ENCODE data around the gene MGMT. TPM values are rescaled to one million over a fixed set of nuclear protein-coding genes. Genes with fewer than 3 reads are reported as not detected.
A peak's percentile ranks its signal among the peaks of the same experiment; 100 is the strongest.

The MGMT gene
- total RNA-seq, 3 donors from 2014 or later = 34.1 to 57.8 (median 46.7) TPM

DNA sequence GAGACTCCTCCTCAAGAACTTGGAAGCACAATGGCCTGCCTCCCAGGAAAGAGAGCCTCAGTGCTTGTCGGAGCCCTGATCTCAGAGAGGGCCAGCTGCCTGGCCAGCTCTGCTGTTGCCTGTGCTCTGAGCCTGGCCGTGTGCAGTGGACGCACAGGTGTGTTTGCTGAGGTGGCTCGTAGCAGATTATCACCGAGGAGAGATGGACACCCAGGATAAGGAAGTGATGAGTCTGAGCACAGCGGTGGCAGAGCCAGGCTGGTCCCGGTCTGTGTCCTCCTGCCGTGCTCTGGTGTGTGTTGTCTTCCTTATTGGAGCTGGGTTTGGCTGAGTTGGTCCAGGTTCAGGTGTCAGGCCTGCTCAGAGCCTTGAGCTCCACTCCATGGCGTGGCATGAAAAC, 288.6 kb downstream of the MGMT start:
- intact Hi-C loops (cut with DNase I; ENCODE audit: low total_unique reads) = loop anchor here (2.0 to 5.0 kb wide), 2 partner anchors 71 to 1492 kb away; no protein-coding TSS in a partner anchor
- Histone ChIP-seq H3K27ac (no peak overlapping the region), H3K9me3 (peaks cover 9 to 10% of the 10 kb centered on the region in 2 donors), H3K36me3 (no peaks in the 10 kb centered on the region), H3K27me3 (no peaks in the 10 kb centered on the region), H3K4me3 (no peak overlapping the region), H3K4me1 (no peaks in the 10 kb centered on the region)
- TF ChIP-seq CTCF (IDR thresholded peaks at IDR 0.05) (no peak), POLR2AphosphoS5 (IDR thresholded peaks at IDR 0.05) (no peak), POLR2A (IDR thresholded peaks at IDR 0.05) (no peak)
- peak; percentile 2 to 25 for DNase-seq (ENCODE audit: low spot score in 2 of 2)

DNA sequence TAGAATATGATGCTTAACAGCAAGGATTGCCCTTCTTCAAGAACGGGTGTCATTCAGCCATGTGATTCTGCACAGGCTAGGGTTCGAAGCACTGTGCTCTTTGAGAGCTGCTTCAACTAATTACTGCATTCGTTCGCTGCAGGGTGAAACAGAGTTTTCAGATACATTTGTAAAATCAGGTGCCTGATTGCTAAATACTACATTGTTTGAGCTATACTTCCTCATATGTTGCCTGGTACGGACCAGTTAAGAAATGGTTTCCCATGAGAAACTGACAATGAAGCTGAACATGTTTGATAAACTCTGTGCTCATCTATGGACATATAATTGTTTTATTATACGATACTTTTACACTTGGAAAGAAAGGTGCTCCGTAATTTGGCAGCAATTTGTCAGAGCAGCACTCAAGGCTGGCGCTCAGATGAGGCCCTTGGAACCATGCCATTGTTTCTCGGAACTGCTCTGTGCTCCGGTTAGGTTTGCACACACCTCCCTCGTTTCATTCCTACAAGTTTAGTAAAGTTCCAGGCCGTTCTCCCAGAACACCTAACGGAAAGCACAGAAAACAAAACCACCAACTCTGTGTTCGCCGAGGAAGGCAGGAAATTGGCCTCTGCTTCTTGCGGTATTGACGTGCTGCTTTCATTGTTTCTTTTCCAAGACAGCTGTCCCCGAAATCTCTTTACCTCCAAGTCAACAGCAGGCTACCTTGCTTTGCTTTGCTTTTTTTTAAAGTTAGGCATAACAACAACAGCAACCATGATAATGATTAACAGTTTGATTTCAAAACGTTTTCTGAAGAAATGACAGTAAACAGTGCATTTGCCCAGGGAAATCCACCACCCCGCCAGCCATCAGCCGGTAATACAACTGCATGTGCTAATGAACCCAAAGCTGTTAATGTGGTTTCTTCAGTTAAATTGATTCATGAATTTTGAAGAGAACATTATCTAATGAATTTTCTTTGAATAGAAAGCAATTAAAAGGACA, 290.2 kb downstream of the MGMT start:
- Histone ChIP-seq H3K27ac (peak overlapping the region; percentile 38 to 45), H3K9me3 (peaks cover 6 to 9% of the 10 kb centered on the region in 2 donors), H3K4me3 (peak overlapping the region in 2 of 3 donors; percentile 21 to 43), H3K27me3 (no peaks in the 10 kb centered on the region), H3K36me3 (no peaks in the 10 kb centered on the region), H3K4me1 (no peaks in the 10 kb centered on the region)
- DNase-seq (ENCODE audit: low spot score in 2 of 2) = peak; percentile 53 to 61
- TF ChIP-seq CTCF (IDR thresholded peaks at IDR 0.05) = no peak
- TF ChIP-seq POLR2AphosphoS5 (IDR thresholded peaks at IDR 0.05) = no peak
- TF ChIP-seq POLR2A (IDR thresholded peaks at IDR 0.05) = no peak
- intact Hi-C loops (cut with DNase I; ENCODE audit: low total_unique reads) = loop anchor here (2.0 to 5.0 kb wide), 2 partner anchors 72 to 1490 kb away; no protein-coding TSS in a partner anchor

GRCh38 chr10:129758207-129759021, 291.4 kb downstream of the MGMT start:
- Histone ChIP-seq H3K4me3 (no peak overlapping the region), H3K27ac (no peak overlapping the region), H3K27me3 (no peaks in the 10 kb centered on the region), H3K9me3 (peaks cover 0 to 9% of the 10 kb centered on the region in 2 donors), H3K4me1 (no peaks in the 10 kb centered on the region), H3K36me3 (no peaks in the 10 kb centered on the region)
- peak in 1 of 2 donors; percentile 15 for DNase-seq (ENCODE audit: low spot score in 2 of 2)
- intact Hi-C loops (cut with DNase I; ENCODE audit: low total_unique reads) = loop anchor here (5.0 kb wide), 1 partner anchor 1489 kb away; no protein-coding TSS in a partner anchor
- no peak for TF ChIP-seq CTCF (IDR thresholded peaks at IDR 0.05)
- TF ChIP-seq POLR2AphosphoS5 (IDR thresholded peaks at IDR 0.05) = no peak
- TF ChIP-seq POLR2A (IDR thresholded peaks at IDR 0.05) = no peak

DNA sequence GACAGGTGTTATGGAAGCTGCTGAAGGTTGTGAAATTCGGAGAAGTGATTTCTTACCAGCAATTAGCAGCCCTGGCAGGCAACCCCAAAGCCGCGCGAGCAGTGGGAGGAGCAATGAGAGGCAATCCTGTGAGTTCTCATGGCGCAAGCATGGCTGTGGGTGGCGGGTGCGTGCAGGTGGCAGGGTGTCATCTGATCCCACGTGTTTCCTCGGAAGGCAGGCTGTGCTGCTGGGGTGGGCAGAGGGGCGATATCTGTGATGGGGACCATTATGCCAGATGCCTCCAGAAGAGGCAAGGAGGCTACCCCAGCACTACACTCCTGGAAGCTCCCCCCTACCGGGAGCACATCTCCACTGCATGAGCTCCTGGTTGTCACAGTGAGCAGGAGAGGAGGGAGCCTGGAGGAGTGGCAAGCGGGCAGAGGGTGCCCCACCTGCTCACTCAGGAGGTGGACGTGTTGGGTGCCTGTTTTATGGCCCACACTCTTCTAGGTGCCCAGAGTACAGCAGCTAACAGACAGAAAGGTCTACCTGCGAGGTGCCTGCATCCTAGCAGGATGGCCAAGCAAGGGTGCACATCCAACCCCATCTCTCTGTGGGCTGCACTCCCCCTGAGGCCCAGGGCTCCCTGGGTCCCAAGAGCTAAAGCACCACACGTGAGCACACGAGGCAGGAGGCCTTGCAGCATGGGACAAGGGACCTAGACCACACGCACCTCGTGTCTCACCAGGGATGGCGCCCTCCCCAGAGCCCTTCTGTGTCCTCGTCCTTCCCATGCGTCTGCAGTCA, 292.4 kb downstream of the MGMT start:
- Histone ChIP-seq H3K27ac (no peak overlapping the region), H3K9me3 (peaks cover 0 to 4% of the 10 kb centered on the region in 2 donors)

More for the DNA sequence above, 292.4 kb downstream of the MGMT start:
- no peak for TF ChIP-seq CTCF (IDR thresholded peaks at IDR 0.05)
- no peak for TF ChIP-seq POLR2AphosphoS5 (IDR thresholded peaks at IDR 0.05)
- no peak for TF ChIP-seq POLR2A (IDR thresholded peaks at IDR 0.05)
- DNase-seq (ENCODE audit: low spot score in 2 of 2) = peak in 1 of 2 donors; percentile 13
- intact Hi-C loops (cut with DNase I; ENCODE audit: low total_unique reads) = loop anchor here (5.0 kb wide), 1 partner anchor 1488 kb away; no protein-coding TSS in a partner anchor
- H3K27me3 ChIP-seq = no peaks in the 10 kb centered on the region
- H3K4me3 ChIP-seq = no peak overlapping the region
- H3K4me1 ChIP-seq = no peaks in the 10 kb centered on the region
- H3K36me3 ChIP-seq = no peaks in the 10 kb centered on the region
